Measurements from ENCODE around the gene TTC31.

TTC31 gene

DNA sequence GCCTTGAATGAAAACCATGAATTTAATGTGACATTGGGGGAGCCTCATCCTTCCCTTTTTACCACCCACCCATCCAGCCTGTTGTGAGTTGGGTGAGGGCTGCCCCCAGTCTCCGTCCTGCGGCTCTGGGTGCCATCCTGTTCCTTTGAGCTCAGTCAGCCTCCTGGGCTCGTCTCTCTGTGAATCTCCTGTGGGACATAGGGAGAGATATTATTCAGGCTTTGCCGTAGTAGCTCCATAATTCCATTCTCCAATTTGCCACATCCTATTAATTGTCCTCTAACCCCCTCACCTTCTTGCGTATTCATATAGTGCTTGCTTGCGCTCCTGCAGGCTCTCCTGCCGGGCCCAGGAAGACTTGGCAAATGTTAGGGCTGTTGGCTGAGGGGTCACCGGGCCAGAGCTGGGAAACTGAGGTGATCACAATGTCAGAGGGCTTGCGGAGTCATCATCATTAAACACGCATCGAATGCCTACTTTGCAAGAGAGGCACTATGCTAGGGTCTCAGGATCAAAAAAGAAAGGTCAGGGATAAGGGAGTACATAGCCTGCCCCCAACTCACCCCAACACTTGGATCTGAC lies 43.9 kb downstream of the TTC31 start:
- DNase-seq, result no peak

- no peak for DNase-seq
Observed at GRCh38 chr2:74527741-74528140, 44.9 kb downstream of the TTC31 start.

DNA sequence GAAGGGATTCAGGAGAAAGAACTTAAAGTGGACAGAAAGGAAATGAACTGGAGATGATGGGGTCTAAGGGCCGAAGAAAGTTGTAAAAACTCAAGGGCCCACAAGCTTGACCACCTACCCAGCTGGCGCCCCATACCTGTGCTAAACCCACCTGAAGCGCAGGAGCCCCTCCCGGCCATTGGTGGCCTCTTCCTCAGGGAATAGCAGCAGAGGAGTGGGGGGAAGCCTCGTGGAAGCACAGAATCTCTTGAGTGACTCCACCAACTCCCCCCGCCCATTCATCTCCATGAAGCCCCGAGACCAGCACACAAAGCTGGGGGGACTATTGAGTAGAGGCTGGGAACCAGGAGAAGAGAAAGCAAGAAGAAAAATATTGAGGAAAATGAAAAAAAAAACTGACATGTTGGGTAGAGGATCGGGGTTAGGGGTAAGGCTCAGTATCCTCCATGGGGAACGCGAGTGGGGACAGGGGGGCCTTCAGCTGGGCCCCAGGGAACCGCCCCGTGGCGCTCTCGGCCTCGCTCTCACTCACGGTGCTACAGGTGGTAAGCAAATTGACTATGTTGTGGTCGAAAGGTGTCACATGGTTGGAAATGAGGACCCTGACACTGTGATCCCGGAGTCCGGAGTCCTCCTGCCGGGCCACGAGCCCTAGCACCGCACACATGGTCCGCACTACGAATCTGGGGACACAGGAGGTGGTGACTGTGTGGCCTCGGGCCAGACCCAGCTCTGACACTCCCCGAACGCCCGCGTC lies 45.9 kb downstream of the TTC31 start:
- DNase-seq, result no peak

GRCh38 chr2:74529357-74530238 lies 46.7 kb downstream of the TTC31 start, which contains the start of the genes AUP1 and HTRA2:
Gene AUP1, minus strand, starts transcription at chr2:74529706. Its CDS starts 77 bp downstream, at chr2:74529629.
Gene HTRA2, plus strand, starts transcription at chr2:74529933. Its CDS starts 74 bp downstream, at chr2:74530007.
- peak; percentile 99 to 100 (median 100) for DNase-seq

DNA sequence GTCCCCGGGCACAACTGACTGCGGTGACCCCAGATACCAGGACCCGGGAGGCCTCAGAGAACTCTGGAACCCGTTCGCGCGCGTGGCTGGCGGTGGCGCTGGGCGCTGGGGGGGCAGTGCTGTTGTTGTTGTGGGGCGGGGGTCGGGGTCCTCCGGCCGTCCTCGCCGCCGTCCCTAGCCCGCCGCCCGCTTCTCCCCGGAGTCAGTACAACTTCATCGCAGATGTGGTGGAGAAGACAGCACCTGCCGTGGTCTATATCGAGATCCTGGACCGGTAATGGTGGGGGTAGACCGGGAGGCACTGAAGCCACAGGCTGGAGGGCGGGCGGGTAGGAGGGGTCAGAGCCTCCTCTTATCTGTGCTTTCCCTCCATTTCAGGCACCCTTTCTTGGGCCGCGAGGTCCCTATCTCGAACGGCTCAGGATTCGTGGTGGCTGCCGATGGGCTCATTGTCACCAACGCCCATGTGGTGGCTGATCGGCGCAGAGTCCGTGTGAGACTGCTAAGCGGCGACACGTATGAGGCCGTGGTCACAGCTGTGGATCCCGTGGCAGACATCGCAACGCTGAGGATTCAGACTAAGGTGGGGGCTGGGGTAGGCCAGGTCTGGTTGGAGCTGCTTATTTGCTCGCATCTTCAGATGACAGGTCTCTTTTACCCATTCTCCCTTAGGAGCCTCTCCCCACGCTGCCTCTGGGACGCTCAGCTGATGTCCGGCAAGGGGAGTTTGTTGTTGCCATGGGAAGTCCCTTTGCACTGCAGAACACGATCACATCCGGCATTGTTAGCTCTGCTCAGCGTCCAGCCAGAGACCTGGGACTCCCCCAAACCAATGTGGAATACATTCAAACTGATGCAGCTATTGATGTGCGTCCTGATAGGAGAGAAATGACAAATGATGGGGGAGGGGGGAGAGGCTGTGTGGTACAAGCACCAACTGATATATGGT lies 47.6 kb downstream of the TTC31 start:
- peak; percentile 51 to 68 (median 64) for DNase-seq

GRCh38 chr2:74531666-74532065 lies 48.8 kb downstream of the TTC31 start:
- no peak for DNase-seq

GRCh38 chr2:74532222-74532621 lies 49.3 kb downstream of the TTC31 start:
- DNase-seq, result peak in 3 of 4 experiments; percentile 31 to 69 (median 63)

DNA sequence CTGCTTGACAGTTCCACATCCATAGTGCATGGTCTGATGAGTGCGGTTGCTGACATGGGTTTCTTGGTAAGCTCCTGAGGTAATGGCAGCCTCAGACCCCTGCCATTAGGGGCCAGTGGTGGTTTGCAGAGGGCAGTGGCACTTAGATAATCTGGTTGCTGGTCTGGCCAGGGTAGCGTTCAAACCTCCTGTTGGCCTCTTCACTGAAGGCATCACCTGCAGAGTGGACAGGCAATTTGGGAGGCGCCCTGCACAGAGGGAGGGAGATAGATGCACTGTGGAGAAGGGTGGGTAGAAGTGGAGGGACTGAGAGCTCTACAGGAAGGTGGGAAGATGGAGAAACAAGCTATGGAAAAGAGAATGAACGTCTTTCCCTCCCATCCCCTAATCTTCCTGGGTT lies 50.6 kb downstream of the TTC31 start:
- DNase-seq, result no peak

GRCh38 chr2:74534411-74534810 lies 51.5 kb downstream of the TTC31 start:
- no peak for DNase-seq

DNA sequence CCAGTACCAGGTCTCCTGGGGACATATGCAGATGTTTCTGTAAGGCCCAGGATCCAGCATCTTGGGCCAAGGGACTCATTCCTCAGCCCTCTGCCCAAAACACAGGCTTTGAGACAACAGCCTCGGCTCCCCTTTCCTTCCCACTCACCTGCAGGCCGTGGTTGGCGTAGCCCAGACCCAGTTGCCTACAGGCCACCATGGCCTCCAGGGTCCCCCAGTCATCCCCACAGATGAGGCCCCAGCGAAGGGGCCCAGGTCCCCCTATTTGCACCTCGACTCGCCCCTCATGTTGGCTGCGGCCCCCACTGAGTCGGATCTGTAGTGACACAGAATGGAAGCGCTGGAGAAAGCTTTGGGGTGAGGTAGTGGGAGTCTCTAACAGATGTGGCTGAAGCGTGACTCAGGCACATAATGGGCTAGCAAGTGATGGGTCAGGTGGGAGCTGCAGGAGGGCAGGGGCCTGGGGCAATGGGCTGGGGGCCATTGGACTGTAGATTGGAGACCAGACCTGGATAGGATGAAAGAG lies 52.6 kb downstream of the TTC31 start:
- DNase-seq, result no peak

DNA sequence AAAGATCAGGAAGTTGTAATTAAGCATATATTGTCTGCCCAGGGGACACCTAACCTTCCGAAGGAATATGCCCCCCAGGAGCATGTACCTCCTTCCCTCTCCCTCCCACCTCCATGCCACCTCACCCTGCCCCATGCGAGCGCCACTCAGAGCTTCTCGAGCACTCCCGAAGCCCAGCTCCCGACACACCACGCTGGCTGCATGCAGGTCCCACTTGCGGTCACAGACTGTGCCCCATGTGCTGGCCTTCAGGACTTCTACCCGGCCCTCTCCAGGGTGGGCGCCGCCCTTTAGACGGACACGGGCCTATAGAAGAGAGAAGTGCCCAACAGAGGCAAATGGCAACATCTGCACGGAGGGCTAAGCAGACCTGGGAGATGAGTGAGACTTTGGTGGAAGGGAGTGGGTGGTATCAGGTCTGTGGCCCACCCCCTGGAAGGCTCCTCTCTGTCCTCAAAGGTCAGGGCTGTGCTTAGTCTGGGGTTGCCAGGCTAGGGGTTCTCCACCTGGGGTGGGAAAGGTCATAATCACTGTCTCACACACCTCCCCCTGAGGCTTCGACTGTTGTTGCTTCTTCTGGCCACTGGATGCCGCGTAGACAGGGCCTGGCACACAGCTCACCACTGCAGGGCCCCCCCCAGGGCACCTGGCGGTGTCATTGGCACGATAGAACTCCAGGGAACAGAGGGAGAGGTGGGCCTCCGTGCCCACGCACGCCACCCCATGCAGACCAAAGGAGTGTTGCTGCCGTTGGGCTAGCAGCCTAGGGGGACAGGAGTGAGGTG lies 53.5 kb downstream of the TTC31 start:
- DNase-seq, result no peak

- DNase-seq, result no peak
Observed at GRCh38 chr2:74537140-74537539, 54.3 kb downstream of the TTC31 start.

- no peak for DNase-seq
Observed at GRCh38 chr2:74538881-74539339, 56.0 kb downstream of the TTC31 start.

GRCh38 chr2:74540291-74540690 lies 57.4 kb downstream of the TTC31 start:
- no peak for DNase-seq

DNA sequence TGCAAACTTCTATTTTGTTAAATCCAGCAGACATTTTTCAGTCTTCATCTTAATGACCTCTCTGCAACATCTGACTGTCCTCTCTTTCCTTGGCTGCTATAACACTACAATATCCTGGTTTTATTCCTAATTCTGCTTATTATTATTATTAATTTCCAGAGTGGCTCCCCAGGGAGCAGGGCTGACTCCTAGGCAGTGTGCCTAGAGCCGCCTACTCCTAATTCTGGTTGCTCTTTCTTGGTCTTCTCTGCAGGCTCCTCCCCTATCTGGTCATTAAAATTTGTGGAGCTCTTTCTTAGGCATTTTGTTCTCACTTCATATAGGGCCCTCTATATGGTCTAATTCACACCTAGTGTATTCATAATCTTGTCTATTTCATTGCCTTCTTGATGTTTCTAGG lies 60.1 kb downstream of the TTC31 start:
- no peak for DNase-seq

Measured in suppressor macrophage (primary cell).